ENCODE data around the gene ALPI.
"Not testable (repeated sequence)": the region's sequence is repeated elsewhere in the genome, so short reads cannot be mapped to it uniquely, and the experiment has no call there.

Gene ALPI

GRCh38 chr2:232420463-232421188, 35.3 kb upstream of the ALPI start:
- DNase-seq (ENCODE audit: low read depth, low spot score), result peak; percentile 73

- no peak for DNase-seq (ENCODE audit: low read depth, low spot score)
These were observed 34.7 kb upstream of the ALPI start for GRCh38 chr2:232421189-232421785.

- no peak for DNase-seq (ENCODE audit: low read depth, low spot score)
These were observed 33.9 kb upstream of the ALPI start for GRCh38 chr2:232422051-232422450.

- peak; percentile 70 for DNase-seq (ENCODE audit: low read depth, low spot score)
These were observed 33.0 kb upstream of the ALPI start for GRCh38 chr2:232422996-232423395.

- peak; percentile 80 for DNase-seq (ENCODE audit: low read depth, low spot score)
These were observed 32.5 kb upstream of the ALPI start for GRCh38 chr2:232423407-232423806.

- DNase-seq (ENCODE audit: low read depth, low spot score), result no peak
These were observed 24.0 kb upstream of the ALPI start for GRCh38 chr2:232431705-232432590.

- DNase-seq (ENCODE audit: low read depth, low spot score), result peak; percentile 87
These were observed 23.3 kb upstream of the ALPI start for GRCh38 chr2:232432598-232433184.

- not testable (repeated sequence) for DNase-seq (ENCODE audit: low read depth, low spot score)
These were observed 22.3 kb upstream of the ALPI start for GRCh38 chr2:232433622-232434021.

- DNase-seq (ENCODE audit: low read depth, low spot score), result no peak
These were observed 21.9 kb upstream of the ALPI start for GRCh38 chr2:232434091-232434490.

- no peak for DNase-seq (ENCODE audit: low read depth, low spot score)
These were observed 21.2 kb upstream of the ALPI start for GRCh38 chr2:232434563-232435374.

GRCh38 chr2:232435375-232435648, 20.6 kb upstream of the ALPI start:
- DNase-seq (ENCODE audit: low read depth, low spot score), result no peak

- no peak for DNase-seq (ENCODE audit: low read depth, low spot score)
These were observed 20.1 kb upstream of the ALPI start for GRCh38 chr2:232435805-232436204.

GRCh38 chr2:232436381-232437194, 19.4 kb upstream of the ALPI start:
- no peak for DNase-seq (ENCODE audit: low read depth, low spot score)

GRCh38 chr2:232437195-232437571, 18.8 kb upstream of the ALPI start:
- no peak for DNase-seq (ENCODE audit: low read depth, low spot score)

- DNase-seq (ENCODE audit: low read depth, low spot score), result no peak
These were observed 17.9 kb upstream of the ALPI start for GRCh38 chr2:232438091-232438490.

GRCh38 chr2:232438951-232439757, 16.8 kb upstream of the ALPI start:
- no peak for DNase-seq (ENCODE audit: low read depth, low spot score)

- no peak for DNase-seq (ENCODE audit: low read depth, low spot score)
These were observed 16.2 kb upstream of the ALPI start for GRCh38 chr2:232439758-232440135.

GRCh38 chr2:232440220-232441018, 15.5 kb upstream of the ALPI start:
- peak; percentile 92 for DNase-seq (ENCODE audit: low read depth, low spot score)

GRCh38 chr2:232441147-232441651, 14.8 kb upstream of the ALPI start:
- no peak for DNase-seq (ENCODE audit: low read depth, low spot score)

Measured in ELF-1 (cell line).